ENCODE measurements around the gene WRAP73. TPM values are rescaled to one million over a fixed set of nuclear protein-coding genes. Genes with fewer than 3 reads are reported as not detected.

The WRAP73 gene
- total RNA-seq, 2 donors from 2014 or later: 11.3 to 11.8 TPM

DNA sequence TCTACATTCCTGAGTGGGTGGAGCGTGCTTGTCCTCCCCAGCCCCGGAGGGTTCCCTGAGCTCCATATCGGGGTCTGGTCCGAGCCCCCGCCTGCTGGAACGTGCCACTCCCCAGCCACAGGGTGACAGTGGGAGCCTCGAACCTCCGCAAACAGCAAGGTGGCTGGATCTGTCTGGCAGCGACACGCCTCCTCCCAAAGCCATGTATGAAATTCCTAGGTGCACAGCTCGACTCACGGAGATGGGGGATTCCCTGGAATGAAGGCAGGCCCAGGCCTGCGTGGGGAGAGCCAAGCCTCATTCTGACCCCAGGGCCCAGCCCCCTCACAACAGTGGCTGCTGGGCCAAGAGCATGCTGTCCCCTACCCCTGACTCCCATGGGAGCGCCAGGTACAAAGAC is 35.3 kb upstream of the WRAP73 start:
- ATAC-seq: no peak
- intact Hi-C loops (cut with DNase I): no loop called here
- no peak for DNase-seq

DNA sequence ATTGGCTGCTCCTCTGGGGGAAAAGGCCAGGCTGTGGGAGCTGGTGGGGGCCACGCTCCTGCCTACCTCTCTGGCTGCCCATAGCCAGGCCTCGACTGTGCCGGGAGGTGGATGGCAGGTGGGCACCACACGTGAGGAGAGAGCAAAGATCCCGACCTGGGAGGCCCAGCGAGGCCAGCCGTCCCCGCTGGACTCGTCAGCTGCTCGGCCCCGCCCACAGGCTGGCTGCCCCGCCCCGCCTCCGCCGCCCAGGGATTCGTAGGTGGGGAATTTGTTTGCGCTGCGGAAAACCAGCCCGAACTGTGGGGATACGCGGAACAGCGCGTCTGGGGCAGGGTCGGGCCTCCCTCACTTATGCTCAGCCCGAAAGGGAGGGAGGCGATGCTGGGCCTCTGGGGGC is 34.1 kb upstream of the WRAP73 start:
- DNase-seq: no peak
- intact Hi-C loops (cut with DNase I): no loop called here
- ATAC-seq: no peak

DNA sequence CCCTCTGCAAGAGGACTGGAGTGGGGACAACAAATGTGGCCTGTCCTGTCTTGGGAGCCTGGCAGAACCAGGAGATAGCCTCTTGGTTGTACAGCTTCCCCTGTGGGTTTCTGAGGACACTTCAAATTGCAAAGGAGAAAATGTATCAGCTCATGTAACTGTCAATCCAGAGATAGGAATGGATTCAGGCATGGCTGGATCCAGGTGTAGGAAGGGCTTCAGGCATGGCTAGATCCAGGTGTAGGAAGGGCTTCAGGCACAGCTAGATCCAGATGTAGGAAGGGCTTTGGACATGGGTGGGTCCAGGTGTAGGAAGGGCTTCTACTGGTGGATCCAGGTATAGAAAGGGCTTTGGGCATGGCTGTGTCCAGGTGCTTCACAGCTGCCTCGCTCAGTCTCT is 33.3 kb upstream of the WRAP73 start:
- no peak for ATAC-seq
- no peak for DNase-seq
- intact Hi-C loops (cut with DNase I): no loop called here

DNA sequence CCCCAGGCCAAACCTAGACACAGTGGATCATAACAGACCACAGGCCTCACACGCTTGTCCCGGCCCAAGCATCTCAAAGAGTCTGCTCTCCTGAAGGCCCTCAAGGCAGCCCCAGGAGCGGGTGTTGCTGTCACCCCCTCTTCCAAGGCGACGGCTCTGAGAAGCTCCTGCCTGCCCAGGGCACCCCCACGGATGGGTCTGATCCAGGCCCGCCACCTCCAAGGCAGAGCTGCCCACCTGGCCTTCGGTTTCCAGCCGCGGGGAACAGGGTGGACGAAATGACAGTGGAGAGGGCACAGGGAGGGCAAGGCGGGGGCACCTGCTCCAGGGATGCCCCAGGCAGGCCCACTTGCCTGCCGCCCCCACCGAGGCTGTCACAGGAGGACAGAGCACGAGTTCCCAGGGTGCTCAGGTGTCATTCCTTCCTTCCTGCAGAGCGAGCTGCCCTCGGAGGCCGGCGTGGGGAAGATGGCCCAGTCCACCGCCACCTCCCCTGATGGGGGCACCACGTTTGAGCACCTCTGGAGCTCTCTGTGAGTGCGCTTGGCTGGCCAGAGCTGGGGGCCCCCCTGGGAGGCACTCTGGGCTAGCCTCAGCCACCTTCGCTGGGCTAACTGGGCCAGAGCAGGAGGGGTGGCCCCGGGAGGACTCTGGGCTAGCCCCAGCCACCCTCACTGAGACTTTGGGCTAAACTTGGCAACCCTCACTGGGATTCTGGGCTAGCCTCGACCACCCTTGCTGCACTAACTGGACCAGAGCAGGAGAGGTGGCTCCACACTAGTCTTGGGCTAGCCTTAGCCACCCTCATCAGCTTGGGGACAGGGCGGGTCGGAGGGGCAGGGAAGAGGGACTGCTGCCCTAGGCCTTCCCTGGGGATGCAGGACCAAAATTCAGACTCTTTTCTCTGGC is 32.2 kb upstream of the WRAP73 start:
- intact Hi-C loops (cut with DNase I): no loop called here
- ATAC-seq (no peak), DNase-seq (no peak)

DNA sequence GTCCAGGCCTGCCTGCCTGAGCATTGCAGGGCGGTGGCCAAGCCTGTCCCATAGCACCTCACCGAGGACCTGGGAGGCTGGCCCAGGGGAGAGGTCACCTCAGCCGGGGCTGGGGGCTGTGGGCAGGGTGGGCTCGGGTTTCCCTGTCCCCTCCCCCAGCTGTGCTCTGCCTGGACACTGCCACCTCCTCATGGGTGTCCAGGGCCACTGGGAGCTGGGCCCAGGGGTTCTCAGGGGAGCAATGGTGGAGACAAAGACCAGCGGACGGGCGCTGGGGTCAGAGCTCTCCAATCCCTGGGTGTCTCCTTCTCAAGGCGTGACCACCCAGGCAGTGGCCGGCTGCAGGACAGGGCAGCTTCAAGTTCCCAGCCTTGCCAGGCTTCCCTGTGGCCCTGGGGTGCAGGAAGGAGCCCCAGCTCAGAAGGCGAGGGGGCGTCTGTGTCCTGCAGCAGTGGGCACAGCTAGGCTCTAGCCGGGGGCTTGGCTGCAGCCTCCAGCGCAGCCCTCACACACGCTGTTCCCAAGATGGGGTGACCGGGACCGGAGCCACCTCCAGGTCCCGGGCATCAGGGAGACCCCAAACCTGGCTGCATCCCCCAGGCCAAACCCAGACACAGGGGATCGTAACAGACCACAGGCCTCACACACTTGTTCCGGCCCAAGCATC is 31.5 kb upstream of the WRAP73 start:
- DNase-seq: no peak
- ATAC-seq: no peak
- intact Hi-C loops (cut with DNase I): no loop called here

DNA sequence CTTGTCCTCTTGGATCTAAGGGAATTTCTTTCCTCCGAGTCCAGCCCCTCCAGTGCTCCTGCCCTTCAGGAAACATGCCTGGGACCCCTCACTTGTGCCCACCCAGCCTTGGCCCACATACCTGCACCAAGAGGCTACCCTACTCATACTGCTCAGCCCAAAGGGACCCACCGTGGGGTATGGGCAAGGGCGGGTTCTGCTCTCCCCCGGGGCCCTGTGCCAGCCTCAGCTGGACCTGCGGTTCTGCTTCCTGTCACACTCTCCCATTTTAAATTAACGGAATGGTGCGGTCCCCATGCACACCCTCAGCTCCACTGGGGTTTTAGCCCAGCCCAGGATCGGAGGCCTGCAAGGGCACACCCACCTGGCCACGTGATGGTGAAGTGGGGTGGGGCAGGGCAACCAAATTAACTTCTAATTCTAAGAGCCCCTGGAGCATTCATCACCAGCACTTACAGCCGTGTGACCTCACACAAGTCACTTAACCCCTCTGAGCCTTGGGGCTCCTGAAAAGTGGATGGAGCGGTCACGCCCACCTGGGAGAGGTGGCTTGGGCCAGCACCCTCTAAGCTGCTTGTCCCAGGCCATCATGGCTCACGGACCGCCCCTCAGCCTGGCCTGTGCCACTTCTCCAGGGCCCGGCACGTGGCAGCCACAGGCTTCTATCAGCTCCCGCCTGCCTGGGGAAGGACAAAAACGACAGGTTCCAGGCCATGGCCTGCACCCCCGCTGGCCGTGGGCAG is 30.8 kb upstream of the WRAP73 start:
- intact Hi-C loops (cut with DNase I): no loop called here

DNA sequence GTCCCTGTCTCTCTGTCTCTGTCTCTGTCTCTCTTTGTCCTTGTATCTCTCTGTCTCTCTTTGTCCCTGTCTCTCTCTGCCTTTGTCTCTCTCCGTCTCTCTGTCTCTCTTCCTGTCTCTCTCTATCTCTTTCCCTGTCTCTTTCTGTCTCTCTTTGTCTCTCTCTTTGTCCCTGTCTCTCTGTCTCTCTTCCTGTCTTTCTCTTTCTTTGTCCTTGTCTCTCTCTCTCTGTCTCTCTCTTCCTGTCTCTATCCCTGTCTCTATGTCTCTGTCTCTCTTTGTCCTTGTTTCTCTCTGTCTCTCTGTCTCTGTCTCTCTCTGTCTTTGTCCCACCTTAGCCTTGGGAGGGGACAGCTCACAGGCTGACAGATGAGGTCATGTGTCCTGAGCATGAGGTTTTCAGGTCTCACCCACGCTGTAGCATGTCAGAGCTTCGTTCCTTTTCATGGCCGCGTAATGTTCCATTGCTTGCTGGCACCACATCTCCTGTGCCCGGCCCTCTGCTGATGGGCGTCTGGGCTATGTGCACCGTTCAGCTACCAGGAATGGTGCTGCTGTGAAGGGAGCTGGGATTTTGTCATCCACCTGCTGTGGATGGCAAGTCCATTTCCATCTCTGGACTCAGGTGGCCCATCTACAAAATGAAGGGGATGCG is 30.0 kb upstream of the WRAP73 start:
- DNase-seq (no peak), ATAC-seq (no peak)
- intact Hi-C loops (cut with DNase I): no loop called here

More for the DNA sequence above, 30.8 kb upstream of the WRAP73 start:
- ATAC-seq: no peak
- no peak for DNase-seq

DNA sequence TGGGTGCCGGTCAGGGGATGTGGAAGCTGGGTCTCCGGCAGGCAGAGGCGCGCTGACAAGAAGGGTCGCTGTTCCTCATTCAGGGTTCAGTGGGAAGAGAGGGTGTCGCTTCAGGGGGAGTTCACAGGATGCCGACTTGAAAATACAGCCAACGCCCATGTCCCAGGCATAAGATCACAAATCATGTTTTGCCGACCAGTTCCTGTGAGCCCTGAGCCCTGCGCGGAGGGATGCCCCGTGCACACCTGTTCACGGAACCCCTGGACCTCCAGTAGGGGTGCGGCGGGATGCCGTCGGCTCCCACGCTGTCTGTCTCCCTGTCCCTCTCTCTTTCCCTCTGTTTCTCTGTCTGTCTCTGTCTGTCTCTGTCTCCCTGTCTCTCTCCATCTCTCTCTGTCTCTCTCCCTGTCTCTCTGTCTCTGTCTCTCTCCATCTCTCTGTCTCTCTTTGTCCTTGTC is 29.2 kb upstream of the WRAP73 start:
- DNase-seq (no peak), ATAC-seq (no peak)
- intact Hi-C loops (cut with DNase I): no loop called here

DNA sequence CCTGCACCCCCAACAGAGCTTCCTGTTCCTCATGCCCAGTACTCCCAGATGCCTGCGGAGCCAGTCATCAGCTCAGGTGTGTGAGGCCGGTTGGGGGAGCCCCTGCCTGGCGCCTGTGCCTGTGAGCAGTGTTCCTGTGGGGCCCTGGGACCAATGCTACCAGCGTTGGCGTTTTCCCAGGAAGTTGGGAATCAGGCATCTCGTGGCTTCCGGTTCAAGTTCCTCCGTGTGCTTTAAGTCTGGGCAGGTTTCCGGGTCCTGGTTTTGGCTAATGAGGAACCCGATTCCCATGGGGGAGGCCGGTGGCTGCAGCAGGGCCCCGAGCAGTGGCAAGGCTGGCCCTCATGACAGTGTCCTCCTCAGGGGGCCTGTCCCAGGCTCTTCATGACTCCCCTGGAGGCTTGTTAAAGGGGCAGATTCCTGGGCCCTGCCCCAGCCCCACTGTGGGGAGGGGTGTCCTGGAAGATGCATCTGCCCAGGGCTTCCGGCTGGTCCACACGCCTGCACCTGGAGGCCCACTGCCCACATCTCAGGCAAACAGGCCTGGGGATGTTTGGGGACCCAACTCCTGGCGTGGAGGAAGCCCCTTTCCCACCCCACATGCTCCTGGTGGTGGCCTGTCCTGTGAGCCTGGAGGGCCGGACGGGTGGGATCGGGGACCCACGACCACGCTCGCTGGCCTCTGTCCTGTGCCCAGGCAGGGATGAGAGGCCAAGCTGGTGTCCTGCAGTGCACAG is 28.6 kb upstream of the WRAP73 start:
- intact Hi-C loops (cut with DNase I): no loop called here
- no peak for DNase-seq
- no peak for ATAC-seq

DNA sequence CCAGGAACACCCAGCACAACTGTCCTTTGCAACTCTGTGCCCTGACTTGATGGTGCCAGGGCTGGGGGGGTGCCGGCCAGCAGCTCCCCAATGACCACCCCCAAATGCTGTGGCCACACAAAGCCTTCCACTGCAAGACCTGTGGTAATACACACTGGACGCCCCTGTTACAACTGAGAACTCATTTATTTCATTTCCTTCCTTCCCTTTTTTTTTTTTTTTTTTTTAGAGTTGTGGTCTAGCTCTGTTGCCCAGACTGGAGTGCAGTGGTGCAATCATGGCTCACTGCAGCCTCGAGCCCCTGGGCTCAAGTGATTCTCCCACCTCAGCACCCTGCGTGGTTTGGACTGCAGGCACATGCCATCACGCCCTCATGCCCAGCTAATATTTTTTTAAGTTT is 27.6 kb upstream of the WRAP73 start:
- intact Hi-C loops (cut with DNase I): no loop called here
- DNase-seq (no peak), ATAC-seq (peak in 1 of 2 donors; percentile 11)

DNA sequence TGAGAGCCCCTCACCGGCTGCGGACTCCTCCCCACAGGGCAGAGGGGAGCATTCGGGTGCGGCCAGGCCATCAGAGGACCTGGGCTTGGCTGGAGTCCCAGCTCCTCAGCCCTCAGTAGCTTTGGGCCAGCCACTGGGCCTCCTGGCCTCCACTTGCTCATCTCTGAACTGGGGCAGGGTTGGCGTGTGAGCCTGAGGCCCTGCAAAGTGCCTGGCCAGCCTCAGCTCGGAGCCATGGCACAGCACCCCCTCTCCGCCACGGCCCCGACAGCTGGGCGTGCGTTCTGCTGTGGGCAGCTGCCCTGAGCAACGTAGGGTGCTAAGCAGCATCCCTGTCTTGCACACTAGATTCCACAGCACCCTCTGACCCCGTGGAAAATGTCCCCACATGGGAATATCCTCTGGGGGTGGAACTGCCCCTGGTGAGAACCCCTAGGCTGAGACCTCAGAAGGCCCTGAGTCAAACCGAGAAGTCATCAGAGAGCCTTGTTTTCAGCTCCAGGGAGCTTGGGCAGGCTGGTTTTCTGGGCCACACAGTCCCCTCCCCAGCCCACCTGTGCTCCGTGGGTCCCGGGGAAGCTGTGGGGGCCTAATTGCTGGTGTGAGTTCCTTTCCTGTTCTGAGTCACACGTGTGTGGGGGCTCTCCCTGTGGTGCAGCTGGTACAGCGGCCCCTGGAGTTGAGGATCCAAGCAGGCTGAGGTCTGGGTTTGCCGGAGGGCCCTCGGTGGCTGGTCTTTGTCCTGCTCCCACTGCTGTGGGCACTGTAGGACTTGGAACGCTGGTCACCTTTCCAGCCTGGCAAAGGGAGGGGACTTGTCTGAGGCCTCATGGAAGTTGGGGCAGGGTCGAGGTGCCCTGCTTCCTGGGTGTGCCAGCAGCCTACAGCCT is 26.9 kb upstream of the WRAP73 start:
- no peak for DNase-seq
- intact Hi-C loops (cut with DNase I): no loop called here
- ATAC-seq: no peak

DNA sequence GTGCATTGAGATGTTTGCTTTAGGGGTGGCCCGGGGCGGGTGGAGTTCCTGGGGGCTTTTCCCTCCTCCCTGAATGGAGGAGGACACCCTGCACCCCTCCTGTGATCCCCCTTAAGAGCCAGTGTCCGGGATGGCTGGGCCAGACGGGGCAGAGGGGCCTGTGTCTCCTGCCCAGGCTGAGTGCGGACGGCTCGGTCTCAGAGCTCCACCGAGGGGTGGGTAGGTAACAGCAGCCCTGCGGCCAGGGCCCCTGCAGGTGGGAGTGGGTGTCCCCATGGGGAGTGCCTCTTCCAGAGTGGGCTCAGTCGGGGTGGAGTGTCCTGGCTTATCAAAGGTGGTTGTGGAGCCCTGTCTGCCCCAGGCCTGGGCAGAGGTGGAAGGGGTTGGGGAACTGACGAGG is 25.5 kb upstream of the WRAP73 start:
- no peak for ATAC-seq
- no peak for DNase-seq
- intact Hi-C loops (cut with DNase I): no loop called here

DNA sequence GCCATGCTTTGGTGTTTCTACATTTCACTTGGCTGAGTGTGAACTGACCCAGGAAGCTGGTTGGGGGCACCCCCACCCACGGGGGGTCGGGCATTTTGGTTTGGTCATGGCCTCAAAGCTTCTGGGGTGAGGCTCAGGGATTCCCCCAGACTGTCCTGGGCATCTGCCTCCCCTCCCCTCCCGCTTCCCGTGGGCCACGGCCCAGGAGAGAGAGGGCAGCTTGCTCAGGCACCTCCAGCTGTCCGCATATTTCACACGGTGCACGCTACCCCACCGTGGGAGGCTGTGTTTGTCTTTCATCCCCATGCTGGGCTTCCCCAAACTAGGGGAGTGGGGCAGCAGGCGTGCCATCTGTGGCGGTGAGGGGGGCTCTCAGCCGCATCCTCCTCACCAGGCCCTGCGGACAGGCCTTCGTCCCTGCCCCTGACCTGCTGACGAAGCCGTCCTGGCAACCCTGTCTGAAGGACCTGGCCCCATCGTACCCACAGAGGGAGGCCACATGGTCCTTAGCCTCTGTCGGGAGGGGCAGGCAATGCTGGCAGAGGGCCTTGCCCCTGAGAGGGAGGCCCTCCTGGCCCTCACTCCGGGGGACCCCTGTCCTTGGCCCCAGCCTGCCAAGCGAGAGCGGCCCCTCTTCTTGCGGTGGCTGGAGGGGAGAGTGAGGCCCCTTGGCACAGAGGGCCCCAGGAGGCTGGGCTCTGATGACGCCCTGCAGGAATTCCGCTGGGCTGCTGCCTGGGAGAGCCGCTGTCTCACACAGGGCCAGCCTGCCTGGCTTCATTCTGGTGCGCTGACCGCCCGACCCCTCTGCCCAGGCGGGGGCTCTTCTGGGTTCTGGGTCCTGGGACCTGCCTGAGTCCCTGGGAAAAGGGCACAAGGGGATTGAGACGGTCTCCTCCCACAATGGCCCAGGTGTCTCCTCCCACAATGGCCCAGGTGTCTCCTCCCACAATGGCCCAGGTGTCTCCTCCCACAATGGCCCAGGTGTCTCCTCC is 24.5 kb upstream of the WRAP73 start:
- intact Hi-C loops (cut with DNase I): no loop called here
- ATAC-seq (no peak), DNase-seq (no peak)

DNA sequence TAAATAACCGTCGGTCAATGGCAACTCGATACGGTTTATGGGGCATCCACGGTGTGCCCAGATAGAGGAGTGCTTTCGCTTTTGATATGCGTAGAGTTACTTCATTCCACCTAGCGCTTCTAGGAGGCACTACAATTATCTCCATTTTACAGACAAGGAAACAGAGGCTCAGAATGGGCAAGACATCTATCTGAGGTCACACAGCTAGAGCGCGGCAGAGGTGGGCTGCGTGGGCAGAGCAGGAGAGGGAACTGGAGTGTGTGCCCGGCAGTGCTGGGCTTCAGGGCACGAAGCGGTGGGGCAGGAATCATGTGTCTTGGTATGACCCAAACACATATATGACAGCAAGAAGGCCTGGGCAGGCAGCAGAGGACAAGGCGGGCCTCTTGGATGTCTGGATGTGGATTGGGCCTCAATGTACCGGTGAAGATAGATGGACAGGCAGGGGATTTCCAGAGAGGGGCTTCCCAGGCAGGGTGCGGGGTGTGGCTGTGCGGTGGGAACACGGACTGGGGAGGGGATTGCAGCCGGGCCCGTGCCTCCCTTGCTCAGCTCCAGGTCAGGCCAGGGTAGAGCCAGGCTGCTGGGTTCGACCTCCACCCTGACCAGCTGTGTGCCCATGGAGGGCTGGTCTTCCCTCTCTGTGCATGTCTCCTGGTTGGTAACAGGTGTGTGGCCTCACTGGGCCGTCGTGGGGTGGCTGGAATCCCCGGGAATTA is 23.6 kb upstream of the WRAP73 start:
- no peak for ATAC-seq
- peak; percentile 4 for DNase-seq
- intact Hi-C loops (cut with DNase I): no loop called here

DNA sequence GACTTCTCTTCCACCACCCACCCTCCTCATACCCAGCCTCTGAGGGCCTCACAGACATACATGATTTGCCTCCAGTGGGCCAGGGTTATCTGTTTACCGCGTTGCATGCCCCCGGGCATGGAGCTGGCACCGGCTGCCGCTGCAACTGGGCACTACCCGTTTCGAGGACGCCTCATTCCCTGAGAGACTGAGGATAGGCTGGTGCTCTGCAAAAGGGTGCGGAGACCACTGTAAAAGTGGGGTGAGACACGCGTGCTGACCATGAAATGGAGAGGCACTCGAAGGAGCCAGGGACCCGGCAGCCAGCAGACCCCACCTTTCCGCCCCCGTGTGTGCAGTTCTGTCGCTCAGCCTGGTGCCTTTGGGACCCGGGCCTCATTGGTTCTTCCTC is 23.1 kb upstream of the WRAP73 start:
- DNase-seq (peak; percentile 9), ATAC-seq (no peak)
- intact Hi-C loops (cut with DNase I): no loop called here
